HCT116 (cell line): Measurements from ENCODE around the gene NR1H3. TPM values are rescaled to one million over a fixed set of nuclear protein-coding genes. Genes with fewer than 3 reads are reported as not detected.

Experiments
- ATAC-seq: fragments of 200-7000 bp; cut with Tn5 transposase; 2 replicates; pipeline ENCODE4 v1.9.1; 2020; ENCODE audit warnings: mild to moderate bottlenecking, moderate library complexity
- BruUV-seq: library from RNA; stranded (reverse); fragments of 400-500 nt; replicated peaks from 2 replicates; lab custom pipeline; 2021; lab: Mats Ljungman, UMichigan
- CTCF ChIA-PET: fragments of 300-600 bp; sonication (Branson Sonifier 250); formaldehyde crosslinking; loops from one replicate; lab custom pipeline; 2021; ENCODE audit warnings: antibody characterized with exemption; lab: Charles Lee
- POLR2A ChIA-PET: fragments of 300-600, 350-600 bp; sonication (Branson Sonifier 250); formaldehyde crosslinking; loops from one replicate; lab custom pipeline; 2021; ENCODE audit warnings: antibody characterized with exemption; lab: Charles Lee
- RAD21 ChIA-PET, 2 experiments: fragments of 300-600 bp; sonication (Branson Sonifier 250); formaldehyde crosslinking; loops; one replicate each; lab custom pipeline; 2023; ENCODE audit warnings: low total read pairs in 2 of 2; ENCODE audit not compliant: uncharacterized antibody in 2 of 2, unreplicated experiment in 2 of 2, low non-redundant PET in 1 of 2; lab: Charles Lee
- DNase-seq: peaks from one replicate; pipeline ENCODE4 v3.0.0-alpha.2; 2010; ENCODE audit warnings: low read depth, low spot score
- H2AFZ ChIP-seq: fragments of 200-600 bp; shearing (Covaris generic), sonication (generic); 2 replicates; pipeline ENCODE4 v1.6.1; 2017; ENCODE audit warnings: low read depth, mixed run types, mixed read lengths, antibody characterized with exemption, low read length; ENCODE audit not compliant: poor library complexity, severe bottlenecking
- H3K27ac ChIP-seq: 2 replicates; pipeline ENCODE4 v1.5.1; 2012; ENCODE audit warnings: low read depth, low read length
- H3K27me3 ChIP-seq: fragments of 200-600 bp; sonication (generic); 2 replicates; pipeline ENCODE4 v1.6.1; 2016; ENCODE audit warnings: mixed run types, low read length, mixed read lengths; ENCODE audit not compliant: insufficient read depth
- H3K36me3 ChIP-seq, 2 experiments: fragments of 200-500 bp in 1 of 2; fragments of 200-600 bp in 1 of 2; sonication (Bioruptor generic) in 1 of 2; sonication (generic) in 1 of 2; 2 replicates each; pipeline versions ENCODE4 v1.5.1 to v1.6.1; 2014 to 2016; ENCODE audit warnings: low read length in 2 of 2, inconsistent platforms in 1 of 2, mixed read lengths in 1 of 2, mixed run types in 1 of 2; ENCODE audit not compliant: insufficient read depth in 2 of 2, control insufficient read depth in 1 of 2
- H3K4me1 ChIP-seq, 2 experiments: fragments of 200-600 bp in 1 of 2; sonication (generic) in 1 of 2; 2 replicates each; pipeline versions ENCODE4 v1.5.1 to v1.6.1; 2012 to 2017; ENCODE audit warnings: low read length in 2 of 2, inconsistent platforms in 1 of 2, mild to moderate bottlenecking in 1 of 2, mixed read lengths in 1 of 2, mixed run types in 1 of 2, moderate library complexity in 1 of 2; ENCODE audit not compliant: insufficient read depth in 2 of 2, control insufficient read depth in 1 of 2
- H3K4me2 ChIP-seq: fragments of 200-600 bp; sonication (generic); 2 replicates; pipeline ENCODE4 v1.6.1; 2017; ENCODE audit warnings: mixed run types, low read length, mixed read lengths
- H3K4me3 ChIP-seq, 2 experiments: fragments of 200-600 bp in 1 of 2; sonication (generic) in 1 of 2; replicated peaks in 1 of 2; 2 replicates each; pipeline ENCODE4 v1.5.1; 2011 to 2016; ENCODE audit warnings: low read length in 2 of 2, control low read depth in 1 of 2, low read depth in 1 of 2, mild to moderate bottlenecking in 1 of 2, mixed read lengths in 1 of 2, mixed run types in 1 of 2
- H3K79me2 ChIP-seq: fragments of 200-600 bp; sonication (generic); 2 replicates; pipeline ENCODE4 v1.6.1; 2017; ENCODE audit warnings: mild to moderate bottlenecking, mixed run types, low read length, moderate library complexity, mixed read lengths; ENCODE audit not compliant: insufficient read depth
- H3K9ac ChIP-seq: fragments of 200-600 bp; sonication (generic); 2 replicates; pipeline ENCODE4 v1.6.1; 2016; ENCODE audit warnings: low read length, mixed read lengths
- H3K9me2 ChIP-seq: fragments of 200-600 bp; sonication (generic), shearing (Covaris generic); 2 replicates; pipeline ENCODE4 v1.6.1; 2017; ENCODE audit warnings: mixed run types, mild to moderate bottlenecking, moderate library complexity; ENCODE audit not compliant: insufficient read depth
- H3K9me3 ChIP-seq, 2 experiments: fragments of 200-500 bp in 1 of 2; fragments of 200-600 bp in 1 of 2; sonication (Bioruptor generic) in 1 of 2; sonication (generic) in 1 of 2; 2 replicates each; pipeline ENCODE4 v1.6.1; 2014 to 2017; ENCODE audit warnings: low read length in 2 of 2, mixed read lengths in 2 of 2, inconsistent platforms in 1 of 2, low read depth in 1 of 2, mild to moderate bottlenecking in 1 of 2, mixed run types in 1 of 2, moderate library complexity in 1 of 2; ENCODE audit not compliant: control insufficient read depth in 1 of 2, insufficient read depth in 1 of 2
- H4K20me1 ChIP-seq: fragments of 200-600 bp; sonication (generic), shearing (Covaris generic); 2 replicates; pipeline ENCODE4 v1.6.1; 2017; ENCODE audit warnings: mixed run types, mild to moderate bottlenecking, moderate library complexity; ENCODE audit not compliant: insufficient read depth
- CTCF ChIP-seq, 3 experiments: fragments of 200-600 bp in 1 of 3; sonication (generic) in 1 of 3; IDR thresholded peaks in 2 of 3; conservative IDR thresholded peaks in 1 of 3; 2 replicates each; pipeline ENCODE4 v1.5.1; 2012 to 2017; ENCODE audit warnings: low read depth in 2 of 3, low read length in 2 of 3, antibody characterized with exemption in 1 of 3, borderline replicate concordance in 1 of 3, control low read depth in 1 of 3, mild to moderate bottlenecking in 1 of 3, mixed read lengths in 1 of 3, mixed run types in 1 of 3, moderate library complexity in 1 of 3; ENCODE audit not compliant: insufficient read depth in 1 of 3
- EGR1 ChIP-seq: IDR thresholded peaks from 2 replicates; pipeline ENCODE4 v1.6.1; 2012; ENCODE audit warnings: low read depth
- ELF1 ChIP-seq: IDR thresholded peaks from 2 replicates; pipeline ENCODE4 v1.6.1; 2012; ENCODE audit warnings: low read depth, borderline replicate concordance
- EZH2phosphoT487 ChIP-seq: fragments of 200-600 bp; IDR thresholded peaks from 2 replicates; pipeline ENCODE4 v1.6.1; 2018; ENCODE audit warnings: antibody characterized with exemption, borderline replicate concordance
- JUND ChIP-seq: IDR thresholded peaks from 2 replicates; pipeline ENCODE4 v1.6.1; 2012
- MAX ChIP-seq: IDR thresholded peaks from 2 replicates; pipeline ENCODE4 v1.6.1; 2012
- POLR2A ChIP-seq: IDR thresholded peaks from 2 replicates; pipeline ENCODE4 v1.7.0; 2011; ENCODE audit warnings: borderline replicate concordance; ENCODE audit not compliant: insufficient read depth, insufficient read length; ENCODE audit errors: extremely low read depth
- RAD21 ChIP-seq: IDR thresholded peaks from 2 replicates; pipeline ENCODE4 v1.6.1; 2012; ENCODE audit warnings: low read depth, mild to moderate bottlenecking
- SP1 ChIP-seq: IDR thresholded peaks from 2 replicates; pipeline ENCODE4 v1.6.1; 2012; ENCODE audit warnings: low read depth
- YY1 ChIP-seq: IDR thresholded peaks from 2 replicates; pipeline ENCODE4 v1.6.1; 2011; ENCODE audit warnings: low read length, low read depth, moderate library complexity, mild to moderate bottlenecking; ENCODE audit not compliant: insufficient replicate concordance; ENCODE audit errors: extremely low read depth
- ZNF274 ChIP-seq: fragments of 200-500 bp; sonication (Bioruptor generic); IDR thresholded peaks from 2 replicates; pipeline ENCODE4 v1.6.1; 2014; ENCODE audit warnings: mild to moderate bottlenecking, low read depth, low read length, inconsistent platforms
- intact Hi-C: fragments of 100-400 bp; cut with micrococcal nuclease; formaldehyde crosslinking; loops from 2 replicates; pipeline ENCODE4 v1.10.0; 2022
- total RNA-seq: library from RNA; stranded (reverse); gene quantifications from one replicate; pipeline ENCODE4 v1.2.1, GENCODE V29; 2021; ENCODE audit not compliant: unreplicated experiment

The NR1H3 gene
- total RNA-seq, 1 experiment from 2014 or later: 23.5 TPM

- TF ChIP-seq SP1 (no peak), CTCF (IDR thresholded peaks at IDR 0.05 in 2 of 3, conservative IDR thresholded peaks at IDR 0.05 in 1 of 3; ENCODE audit: borderline replicate concordance in 1 of 3, insufficient read depth in 1 of 3, low read depth in 2 of 3, low read length in 2 of 3) (no peak)
- TF ChIP-seq, all 23 proteins: peak for 0
These were observed 12.0 kb upstream of the NR1H3 start (continued) for GRCh38 chr11:47245611-47246357.

GRCh38 chr11:47247502-47247901 is 10.3 kb upstream of the NR1H3 start:
- H2AFZ ChIP-seq: no peak overlapping the region
- no peaks in the 10 kb centered on the region for H3K27me3 ChIP-seq
- intact Hi-C loops: no loop called here
- H4K20me1 ChIP-seq: no peaks in the 10 kb centered on the region
- no peak for TF ChIP-seq POLR2A
- TF ChIP-seq ZNF274: no peak
- TF ChIP-seq JUND: no peak
- TF ChIP-seq MAX: no peak
- no peak for TF ChIP-seq RAD21
- no peak for TF ChIP-seq YY1
- TF ChIP-seq EZH2phosphoT487: no peak
- TF ChIP-seq EGR1: no peak
- TF ChIP-seq CTCF (IDR thresholded peaks at IDR 0.05 in 2 of 3, conservative IDR thresholded peaks at IDR 0.05 in 1 of 3; ENCODE audit: borderline replicate concordance in 1 of 3, insufficient read depth in 1 of 3, low read depth in 2 of 3, low read length in 2 of 3): no peak
- TF ChIP-seq ELF1: no peak
- no peak overlapping the region for H3K27ac ChIP-seq
- ChIA-PET CTCF (interaction anchor here (0.9 to 2.2 kb wide), 3 partner anchors 10 to 13 kb away, joined by 3 to 7 read pairs (median 7); partner anchors contain the start of gene NR1H3), RAD21 (interaction anchor here in 1 of 2 experiments (1.9 kb wide), 1 partner anchor 14 kb away, joined by 7 read pairs; no protein-coding TSS in a partner anchor), POLR2A (no interaction called here)
- DNase-seq: no peak
- peak overlapping the region; percentile 89 for H3K9ac ChIP-seq
- H3K4me2 ChIP-seq: peak overlapping the region; percentile 90
- no peak for ATAC-seq
- H3K36me3 ChIP-seq: peaks cover 4 to 12% of the 10 kb centered on the region in 2 experiments; a peak in 2 of 4 replicates
- H3K4me1 ChIP-seq: peaks cover 7 to 16% of the 10 kb centered on the region in 2 experiments; a peak in 2 of 4 replicates
- H3K9me3 ChIP-seq: no peaks in the 10 kb centered on the region
- peak overlapping the region; percentile 71 to 96 for H3K4me3 ChIP-seq
- no peaks in the 10 kb centered on the region for H3K9me2 ChIP-seq
- BruUV-seq: no TSS peak
- peaks cover 33% of the 10 kb centered on the region for H3K79me2 ChIP-seq
